Measurements from ENCODE around the gene PES1.
"Not testable (repeated sequence)": the region's sequence is repeated elsewhere in the genome, so short reads cannot be mapped to it uniquely, and the experiment has no call there.

PES1 gene

DNA sequence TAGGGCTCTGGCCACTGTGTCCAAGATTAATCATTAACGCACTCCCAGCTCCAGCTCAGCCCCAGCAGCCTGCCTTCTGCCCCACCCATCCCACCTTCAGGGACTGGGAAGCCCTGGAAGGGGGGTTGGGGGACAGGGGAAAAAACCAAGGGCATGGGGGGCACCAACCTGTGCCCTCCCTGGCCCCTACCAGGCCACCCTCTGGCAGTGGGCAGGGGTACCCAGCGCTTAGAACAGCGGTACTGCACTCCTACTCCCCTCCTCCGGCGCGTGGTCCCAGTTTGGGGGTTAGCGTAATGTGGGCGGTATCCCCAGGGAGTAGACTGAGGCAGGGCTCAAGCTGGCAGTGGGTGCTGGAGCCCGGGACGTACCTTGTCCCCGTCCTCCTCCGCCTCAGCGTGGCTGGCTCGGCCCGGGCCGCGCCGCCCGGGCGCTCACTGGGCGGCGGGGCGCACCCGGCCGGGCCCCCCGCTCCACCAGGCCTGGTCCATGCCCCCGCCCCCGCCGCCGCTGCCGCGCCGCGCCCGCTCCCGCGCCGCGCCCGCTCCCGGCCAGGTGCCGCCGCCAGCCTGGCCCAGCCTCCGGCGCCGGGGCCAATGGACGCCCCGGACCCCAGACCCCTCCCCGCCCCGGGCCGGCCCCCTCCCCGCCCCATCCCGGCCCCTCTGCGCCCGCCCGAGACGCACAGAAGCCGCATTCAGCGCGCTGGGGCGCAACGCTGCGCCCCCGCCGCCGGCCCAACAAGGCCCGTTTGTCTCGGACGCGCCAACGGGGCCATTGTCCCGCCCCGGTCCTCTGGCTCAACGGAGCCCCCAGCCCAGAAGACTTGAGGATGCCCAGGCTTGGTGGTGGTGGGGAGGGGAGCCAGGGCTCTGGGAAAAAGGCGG, 17.4 kb downstream of the PES1 start, which contains the start of gene GAL3ST1:
TSS of gene GAL3ST1 (minus strand) at position 571 of the 887 bp plus-strand sequence. CDS start 17,273 bp downstream, outside the sequence.
- no peak for DNase-seq

DNA sequence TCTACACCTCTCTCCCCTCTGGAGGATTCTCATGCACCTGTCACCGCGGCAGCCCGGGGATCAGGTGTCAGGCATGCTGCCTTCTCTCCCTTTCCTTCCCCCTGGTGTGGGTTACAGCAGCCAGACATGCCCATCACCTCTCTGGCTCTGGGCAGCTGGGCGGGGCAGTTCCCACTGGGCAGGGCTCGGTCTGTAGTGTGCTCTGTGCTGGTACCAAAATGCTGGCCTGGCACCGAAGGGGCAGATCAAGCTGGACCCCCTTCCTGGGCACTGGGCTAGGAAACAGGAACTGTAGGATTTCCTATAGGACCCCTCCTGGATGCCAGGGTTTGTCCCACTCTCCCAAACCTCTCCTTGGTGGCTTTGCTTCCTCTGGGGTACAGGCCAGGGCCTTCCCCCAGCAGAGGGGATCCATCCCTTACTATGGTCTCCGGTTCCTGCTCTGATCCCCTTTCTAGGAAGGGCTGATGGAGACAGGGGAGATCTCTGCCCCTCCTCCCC, 18.1 kb downstream of the PES1 start:
- no peak for DNase-seq

DNA sequence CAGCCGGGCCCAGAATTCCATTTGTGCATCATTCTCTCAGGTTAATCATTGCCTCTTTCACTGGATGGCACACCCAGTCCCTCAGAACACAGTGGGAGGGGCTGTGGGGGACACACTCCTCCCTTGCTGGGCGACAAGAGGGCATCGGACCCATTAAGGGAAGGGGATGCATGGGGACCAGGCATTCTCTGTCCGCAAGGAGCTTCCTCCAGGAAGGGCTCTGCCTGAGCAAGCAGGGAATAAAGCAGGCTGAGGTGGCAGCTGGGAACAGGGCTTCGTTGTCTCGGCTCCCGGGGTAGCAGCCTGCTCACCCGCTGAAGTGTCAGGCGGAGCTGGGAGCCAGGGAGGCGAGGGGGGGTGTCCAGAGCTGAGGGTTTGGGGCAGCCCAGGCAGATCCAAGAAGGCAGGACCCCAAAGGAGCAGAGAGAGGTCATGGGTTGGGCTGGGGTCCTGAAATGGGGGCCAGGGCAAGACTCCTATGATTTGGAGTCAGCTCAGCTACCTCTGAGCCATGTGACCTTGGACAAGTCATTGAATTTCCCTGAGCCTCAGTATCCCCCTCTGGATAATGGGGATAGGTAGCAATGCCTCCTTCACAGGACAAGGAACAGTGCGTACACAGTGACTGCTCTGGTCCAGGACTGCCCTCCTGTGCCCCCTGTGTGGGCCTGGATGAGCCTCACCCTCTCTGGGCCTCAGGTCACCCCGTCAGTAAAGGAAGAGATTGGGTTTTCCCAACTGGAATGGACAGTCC, 18.7 kb downstream of the PES1 start:
- no peak for DNase-seq

DNA sequence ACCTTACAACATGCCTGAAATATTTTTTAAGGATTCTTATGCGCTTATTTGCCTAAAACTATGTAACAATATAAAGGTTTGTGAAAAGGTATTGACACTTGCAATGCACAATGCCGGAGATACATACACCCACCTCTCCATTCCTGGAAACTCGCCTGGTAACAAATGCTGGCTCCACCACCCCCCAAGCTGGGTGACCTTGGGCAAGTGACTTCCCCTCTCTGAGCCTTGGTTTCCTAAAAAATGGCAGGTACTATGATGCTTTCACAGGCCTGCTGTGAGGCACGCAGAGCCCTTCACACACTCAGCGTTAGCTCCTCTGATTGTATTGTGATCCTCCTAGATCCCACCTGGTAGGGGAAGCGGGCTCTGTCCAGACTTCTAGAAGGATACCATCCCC, 19.5 kb downstream of the PES1 start:
- no peak for DNase-seq

DNA sequence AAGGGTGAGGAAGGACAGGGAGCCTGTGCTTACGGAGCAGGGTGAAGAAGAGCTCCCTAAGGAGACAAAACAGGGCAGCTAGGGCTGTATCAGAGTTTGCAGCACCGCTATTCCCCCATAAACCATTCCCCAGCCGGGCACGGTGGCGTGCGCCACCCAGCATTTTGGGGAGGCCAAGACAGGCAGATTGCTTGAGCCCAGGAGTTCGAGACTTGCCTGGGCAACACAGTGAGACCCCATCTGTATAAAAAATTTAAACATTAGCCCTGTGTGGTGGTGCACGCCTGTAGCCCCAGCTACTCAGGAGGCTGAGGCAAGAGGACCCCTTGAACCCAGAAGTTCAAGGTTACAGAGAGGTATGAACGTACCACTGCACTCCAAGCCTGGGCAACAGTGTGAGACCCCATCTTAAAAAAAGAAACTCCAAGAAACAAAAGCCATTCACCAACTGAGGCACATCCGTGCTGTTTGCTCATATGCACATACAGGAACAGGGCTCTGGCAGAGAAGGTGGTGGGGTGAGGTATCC, 22.0 kb downstream of the PES1 start:
- DNase-seq = no peak

DNA sequence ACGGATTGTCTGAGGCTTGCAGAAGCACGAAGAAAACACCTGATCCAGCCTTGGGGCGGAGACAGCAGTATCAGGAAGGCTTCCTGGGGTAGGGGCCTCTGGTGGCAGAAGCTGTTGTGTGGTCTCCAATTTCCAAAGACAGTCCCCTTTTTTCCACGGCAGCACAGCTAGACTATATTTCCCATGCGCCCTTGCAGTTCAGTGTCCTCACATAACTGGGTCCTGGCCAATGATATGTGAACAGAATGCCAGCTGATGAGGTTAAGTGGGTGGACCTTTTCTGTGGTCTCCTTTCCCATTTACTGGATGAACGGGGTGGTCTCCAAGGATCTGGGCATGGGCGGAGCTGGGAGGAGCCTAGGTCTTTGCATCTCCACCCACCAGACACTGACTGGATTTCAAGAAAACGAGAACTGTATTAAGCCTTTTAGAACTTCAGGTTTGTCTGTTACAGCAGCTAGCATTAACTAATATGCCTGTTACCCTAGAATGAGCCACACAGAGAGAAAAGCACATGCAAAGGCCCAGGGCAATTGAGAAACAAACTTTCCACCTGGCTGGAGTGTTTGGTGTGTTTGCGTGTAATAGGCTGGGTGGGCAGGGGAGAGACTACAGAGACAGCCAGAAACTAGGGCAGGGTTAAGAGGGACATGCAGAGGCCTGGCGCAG, 23.4 kb downstream of the PES1 start:
- no peak for DNase-seq

DNA sequence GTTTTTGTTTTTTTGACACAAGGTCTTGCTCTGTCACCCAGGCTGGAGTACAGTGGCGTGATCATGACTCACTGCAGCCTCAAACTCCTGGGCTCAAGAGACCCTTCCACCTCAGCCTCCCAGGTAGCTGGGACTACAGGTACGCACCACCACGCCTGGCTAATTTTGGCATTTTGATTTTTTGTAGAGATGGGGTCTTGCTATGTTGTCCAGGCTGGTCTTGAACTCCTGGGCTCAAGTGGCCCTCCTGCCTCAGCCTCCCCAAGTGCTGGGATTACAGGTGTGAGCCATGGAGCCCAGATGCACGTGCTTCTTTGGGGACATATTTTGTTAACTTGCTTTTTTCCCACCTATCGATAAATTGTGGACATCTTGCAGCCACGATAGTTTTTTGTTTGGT, 24.4 kb downstream of the PES1 start:
- not testable (repeated sequence) for DNase-seq

DNA sequence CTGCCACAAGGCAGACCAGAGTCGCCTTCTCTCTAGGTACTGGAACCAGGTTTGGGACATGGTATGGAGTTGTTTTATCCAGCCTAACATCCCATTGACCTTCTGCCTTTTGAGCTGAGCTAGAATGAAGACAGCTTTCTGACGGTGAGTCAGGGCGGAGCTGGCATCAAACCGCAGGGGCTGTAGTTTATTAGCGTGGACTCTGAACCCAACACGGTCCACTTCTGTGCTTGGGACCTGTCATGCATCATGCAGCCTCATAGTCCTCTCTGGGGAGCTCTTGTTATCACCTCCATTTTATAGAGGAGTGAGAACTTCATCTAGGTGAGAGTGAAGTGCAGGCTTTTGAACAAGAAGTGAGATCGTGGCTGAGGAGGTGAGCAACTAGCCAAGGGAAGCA, 25.6 kb downstream of the PES1 start:
- no peak for DNase-seq

DNA sequence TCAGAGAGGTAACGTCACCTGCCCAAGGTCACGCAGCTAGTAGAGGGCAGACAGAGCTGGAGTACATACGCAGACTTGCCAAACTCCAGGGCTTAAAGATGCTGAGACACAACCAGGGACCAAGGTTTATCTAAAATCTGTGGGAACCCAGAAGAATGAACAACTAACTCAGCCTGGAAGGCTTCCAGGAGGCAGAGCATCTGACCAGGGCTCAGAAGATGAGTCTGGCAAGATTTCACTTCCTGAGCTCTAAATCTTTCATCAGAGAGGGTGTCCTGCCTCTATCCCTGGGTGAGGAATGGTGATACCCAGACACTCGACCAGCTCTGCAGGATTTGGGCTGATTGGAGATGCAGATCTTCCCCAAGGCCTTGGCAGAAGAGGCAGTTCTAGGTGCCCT, 26.4 kb downstream of the PES1 start:
- no peak for DNase-seq

DNA sequence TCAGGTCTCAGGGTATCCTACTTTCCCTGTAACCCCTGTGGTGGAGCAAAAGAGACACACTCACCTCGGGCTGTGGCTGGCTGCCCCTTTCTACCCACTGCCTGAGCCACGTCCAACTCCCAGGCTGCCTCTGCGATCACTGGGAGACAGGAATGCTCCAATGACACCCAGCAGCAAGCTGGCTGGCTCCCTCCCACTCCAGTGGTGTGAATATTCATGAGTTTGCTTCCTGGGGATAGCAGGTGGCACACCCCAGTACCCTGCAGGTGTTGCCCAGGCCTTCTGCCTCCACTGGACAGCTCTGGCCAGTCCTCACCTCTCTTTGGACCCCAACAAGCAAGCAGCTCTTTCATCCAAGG, 27.0 kb downstream of the PES1 start:
- no peak for DNase-seq

DNA sequence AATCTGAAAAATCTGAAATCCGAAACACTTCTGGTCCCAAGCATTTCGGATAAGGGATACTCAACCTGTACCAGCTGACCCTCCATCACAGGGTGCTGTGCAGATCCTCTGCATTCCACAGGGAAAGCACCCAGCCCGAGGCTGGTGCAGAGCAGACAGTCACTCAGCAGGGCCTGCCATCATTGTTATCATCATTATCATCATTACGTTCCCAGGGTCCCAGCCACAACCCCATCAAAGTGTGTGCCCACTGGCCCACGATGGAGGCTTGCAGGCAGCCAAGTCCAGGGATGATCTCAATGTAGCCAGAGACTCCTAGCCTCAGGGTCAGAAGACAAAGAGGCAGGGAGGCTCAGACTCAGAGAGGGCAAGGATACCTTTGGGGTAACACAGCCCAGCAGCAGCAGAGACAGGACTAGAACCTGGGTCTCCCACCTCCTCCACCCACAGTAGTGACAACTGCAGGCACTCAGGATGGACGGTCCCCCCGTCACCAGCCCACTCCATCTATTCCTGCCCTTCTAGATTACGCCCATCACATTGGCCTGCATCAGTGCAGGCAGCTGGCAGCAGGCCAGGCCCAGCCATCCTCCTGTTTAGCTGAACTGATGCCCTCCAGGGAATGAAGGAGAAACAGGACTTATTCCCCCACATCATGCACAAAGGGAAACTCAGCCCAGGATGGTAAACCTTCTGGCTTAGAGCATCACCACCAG, 27.5 kb downstream of the PES1 start:
- no peak for DNase-seq

DNA sequence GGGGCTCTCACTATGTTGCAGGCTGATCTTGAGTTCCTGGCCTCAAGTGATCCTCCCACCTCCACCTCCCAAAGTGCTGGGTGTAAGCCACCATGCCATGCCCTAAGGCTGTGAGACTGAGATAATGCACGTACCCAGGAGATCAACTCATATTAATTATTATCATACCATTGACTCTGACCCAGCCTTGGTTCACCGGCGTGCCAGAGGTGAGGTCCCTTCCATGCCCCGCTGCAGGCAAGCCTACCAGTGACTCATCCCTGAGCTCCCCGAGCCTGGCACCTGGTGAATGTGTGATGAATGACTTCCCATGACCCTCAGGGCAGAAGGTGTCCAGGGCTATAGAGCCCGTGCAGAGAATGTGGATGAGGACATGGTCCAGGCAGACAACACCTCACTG, 29.3 kb downstream of the PES1 start:
- no peak for DNase-seq

DNA sequence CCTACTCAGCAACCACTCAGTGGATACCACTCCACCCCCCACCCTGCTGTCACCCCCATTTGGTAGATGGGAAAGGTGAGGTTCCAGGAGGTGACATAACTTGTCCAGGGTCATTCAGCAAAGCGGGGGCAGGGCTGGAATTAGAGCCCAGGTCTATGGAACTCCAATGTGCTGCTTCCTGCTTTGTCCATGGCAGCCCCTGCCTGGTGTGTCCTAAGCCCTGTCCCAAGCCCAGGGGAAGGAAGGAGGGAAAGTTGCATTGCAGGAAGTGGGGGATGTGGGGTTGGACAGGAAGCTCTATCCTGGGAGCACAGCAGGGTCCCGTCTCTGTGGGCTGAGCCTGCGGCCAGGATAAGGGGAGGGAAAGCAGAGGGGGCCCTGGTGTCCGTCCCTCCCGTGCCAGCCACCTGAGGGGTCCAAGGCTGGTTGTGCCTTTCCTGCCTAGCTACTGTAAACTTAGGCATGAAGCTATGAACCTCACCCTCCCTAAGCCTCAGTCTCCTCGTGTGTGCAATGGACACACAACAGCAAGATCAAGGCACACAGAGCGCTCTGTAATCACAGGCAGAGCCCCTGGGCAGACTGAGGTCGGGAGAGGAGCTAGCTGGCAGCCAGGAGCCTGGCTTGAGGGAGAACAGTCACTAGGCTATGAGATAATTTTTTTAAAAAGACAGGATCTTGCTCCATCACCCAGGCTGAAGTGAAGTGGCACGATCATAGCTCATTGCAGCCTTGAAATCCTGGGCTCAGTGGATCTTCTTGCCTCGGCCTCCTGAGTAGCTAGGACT, 30.1 kb downstream of the PES1 start:
- no peak for DNase-seq

DNA sequence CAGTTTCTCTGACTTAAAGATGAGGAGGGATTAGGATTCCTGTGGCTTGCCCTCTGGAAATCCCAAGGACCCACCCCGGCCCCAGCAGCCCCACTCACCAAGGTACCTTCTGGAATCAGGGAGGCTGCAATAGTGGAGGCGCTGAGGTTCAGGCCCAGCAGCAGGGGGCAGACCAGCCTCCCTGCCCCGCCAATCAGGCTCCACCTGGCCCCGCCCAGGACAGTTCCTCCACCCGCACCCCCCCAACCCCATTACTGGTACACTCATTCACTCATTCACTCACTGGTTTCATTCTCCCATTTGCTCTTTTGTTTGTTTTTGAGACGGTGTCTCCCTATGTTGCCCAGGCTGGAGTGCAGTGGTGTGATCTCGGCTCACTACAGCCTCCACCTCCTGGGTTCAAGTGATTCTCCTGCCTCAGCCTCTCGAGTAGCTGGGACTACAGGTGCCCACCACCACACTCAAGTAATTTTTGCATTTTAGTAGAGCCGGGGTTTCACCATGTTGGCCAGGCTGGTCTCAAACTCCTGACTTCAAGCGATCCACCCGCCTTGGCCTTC, 31.0 kb downstream of the PES1 start:
- DNase-seq = not testable (repeated sequence)

DNA sequence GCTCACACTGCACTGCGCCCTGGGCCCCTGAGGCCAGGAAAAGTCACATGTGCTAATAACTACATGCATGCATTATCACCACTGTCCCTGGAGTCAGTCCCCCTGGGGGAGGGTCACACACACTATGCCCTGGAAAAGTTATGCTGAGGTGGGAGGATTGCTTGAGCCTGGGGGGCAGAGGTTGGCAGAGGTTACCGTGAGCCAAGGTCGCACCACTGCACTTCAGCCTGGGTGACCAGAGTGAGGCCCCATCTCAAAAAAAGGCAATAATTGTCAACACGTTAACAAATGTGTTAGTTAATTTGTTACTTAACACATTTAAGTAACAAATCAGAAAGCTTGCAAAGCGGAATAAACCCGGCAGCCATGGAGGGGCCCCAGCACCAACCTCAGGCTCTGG, 31.8 kb downstream of the PES1 start:
- DNase-seq = no peak

DNA sequence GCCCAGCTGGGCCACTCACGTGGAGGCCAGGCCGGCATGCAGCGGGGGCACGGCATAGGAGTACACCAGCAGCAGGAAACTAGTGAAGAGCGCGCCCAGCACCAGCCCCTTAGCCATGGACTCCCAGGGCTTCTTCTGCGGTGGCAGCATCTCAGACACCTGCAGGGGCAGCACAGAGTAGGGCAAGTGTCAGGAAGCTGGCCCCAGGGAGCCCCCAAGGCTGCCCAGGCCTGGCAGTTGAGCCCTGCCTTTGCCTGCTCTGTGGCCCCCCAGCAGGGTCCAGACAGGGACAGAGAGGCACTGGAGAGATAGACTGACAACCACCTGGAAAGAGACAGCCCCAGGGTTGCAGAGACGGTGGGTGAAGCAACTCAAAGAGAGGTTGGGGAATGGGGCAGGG, 34.5 kb downstream of the PES1 start:
- DNase-seq = no peak

DNA sequence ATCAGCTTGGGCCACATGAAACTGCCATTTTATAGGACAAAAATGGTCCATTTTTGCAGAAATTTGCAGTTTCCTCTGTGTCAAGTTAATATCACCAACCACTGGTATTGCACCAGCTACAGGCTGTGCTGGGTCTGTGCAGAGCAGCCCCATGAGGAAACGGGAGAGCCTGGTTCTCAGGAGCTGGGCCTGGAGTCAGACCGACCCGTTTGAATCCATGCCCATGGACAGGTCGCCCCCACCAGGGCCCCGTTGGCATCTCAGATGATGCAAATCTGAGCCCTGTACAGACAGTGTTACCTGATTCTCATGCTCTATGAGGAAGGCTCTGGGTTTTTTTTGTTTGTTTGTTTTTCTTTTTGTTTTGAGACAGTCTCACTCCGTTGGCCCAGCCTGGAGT, 35.3 kb downstream of the PES1 start:
- no peak for DNase-seq

DNA sequence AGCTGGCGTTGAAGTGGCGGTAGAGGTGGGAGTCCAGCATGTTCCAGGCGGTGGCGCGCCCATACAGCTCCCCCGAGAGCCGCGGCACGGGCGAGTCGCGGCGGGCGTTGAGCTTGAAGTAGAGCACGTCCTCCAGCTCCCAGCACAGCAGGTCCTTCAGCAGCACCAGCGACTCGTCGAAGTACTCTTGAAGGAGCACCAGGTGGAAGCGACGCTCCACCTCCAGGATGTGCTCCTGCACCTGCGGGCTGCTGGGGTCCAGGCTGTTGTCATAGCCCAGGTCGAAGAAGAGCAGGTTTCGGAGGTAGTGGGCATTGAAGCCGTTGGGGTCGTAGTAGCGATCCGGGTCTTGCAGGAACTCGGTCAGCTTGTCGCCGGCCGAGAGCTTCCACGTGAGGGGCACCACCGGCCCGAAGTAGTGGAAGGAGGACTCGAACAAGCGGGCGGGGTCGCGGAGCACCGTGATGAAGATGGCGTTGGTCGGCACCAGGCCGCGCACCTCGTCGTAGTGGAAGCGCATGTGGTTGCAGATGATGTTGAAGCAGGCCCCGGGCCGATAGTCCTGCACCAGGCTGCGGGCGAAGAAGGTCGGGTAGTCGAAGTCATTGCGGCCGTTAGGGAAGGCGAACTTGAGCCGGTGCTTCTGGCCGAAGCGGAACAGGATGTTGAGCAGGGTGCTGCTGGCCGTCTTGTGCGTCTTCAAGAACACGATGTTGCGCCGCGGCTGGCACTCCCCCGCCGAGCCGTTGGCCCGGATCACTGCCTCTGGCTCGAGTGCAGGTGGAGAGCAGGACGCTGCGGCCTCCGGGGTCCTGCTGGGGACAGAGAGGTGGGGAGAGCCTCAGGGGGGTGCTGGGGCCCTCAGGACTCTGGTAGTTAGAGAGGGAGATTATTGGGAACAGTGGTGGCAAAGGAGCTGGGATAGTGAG, 36.2 kb downstream of the PES1 start:
- DNase-seq = no peak

DNA sequence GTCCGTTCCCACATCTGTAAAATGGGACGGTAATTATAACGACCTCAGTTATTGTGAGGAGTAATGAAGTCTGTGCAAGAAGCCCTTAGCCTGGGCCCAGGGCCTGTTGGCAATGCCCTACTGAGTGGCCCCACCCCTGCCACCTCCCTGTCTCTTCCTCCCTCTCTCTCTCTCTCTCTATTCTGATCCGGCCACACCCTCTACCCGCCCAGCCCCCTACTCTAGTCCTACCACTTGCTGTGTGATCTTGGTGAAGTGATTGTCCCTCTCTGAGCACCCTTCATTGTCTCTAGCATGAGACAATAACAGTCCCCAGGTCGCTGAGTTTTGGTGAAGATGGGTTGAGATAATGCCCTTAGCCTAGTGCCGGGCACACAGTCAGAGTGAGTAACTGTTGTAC, 37.7 kb downstream of the PES1 start:
- no peak for DNase-seq

DNA sequence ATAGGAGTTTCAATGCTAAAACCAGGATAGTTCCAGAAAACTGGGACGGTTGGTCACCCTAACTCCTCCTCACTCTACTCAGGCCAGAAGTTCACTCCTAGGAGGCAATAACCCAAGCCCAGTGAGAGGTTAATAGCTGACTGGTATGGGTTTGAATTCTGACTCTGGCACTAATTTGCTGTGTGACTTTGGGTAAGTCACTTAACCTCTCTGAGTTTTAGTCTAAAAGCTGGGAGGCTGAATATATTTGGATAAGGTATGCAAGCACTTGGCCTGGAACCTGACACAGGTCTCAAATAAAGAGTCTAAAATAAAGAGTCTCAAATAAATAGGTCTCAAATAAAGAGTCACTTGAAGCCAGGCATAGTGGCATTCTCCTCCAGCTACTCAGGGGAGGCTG, 39.0 kb downstream of the PES1 start:
- no peak for DNase-seq
